Trophoblast cell (in vitro differentiated cells and primary cell): Measurements from ENCODE around the gene MTA3.

Experiments used
- DNase-seq, 2 donors: peaks; one replicate each; pipeline ENCODE4 v3.0.0-alpha.2; 2016
- H2AFZ ChIP-seq: 2 replicates; pipeline ENCODE4 v1.6.1; 2013; ENCODE audit warnings: low read length, moderate library complexity, mild to moderate bottlenecking; ENCODE audit not compliant: insufficient read depth, poor library complexity
- H2AK5ac ChIP-seq: 2 replicates; pipeline ENCODE4 v1.6.1; 2013; ENCODE audit warnings: mild to moderate bottlenecking, low read length
- H2BK120ac ChIP-seq: 2 replicates; pipeline ENCODE4 v1.6.1; 2013; ENCODE audit warnings: low read length, mild to moderate bottlenecking, moderate library complexity; ENCODE audit not compliant: insufficient read depth, poor library complexity
- H2BK12ac ChIP-seq: 2 replicates; pipeline ENCODE4 v1.6.1; 2013; ENCODE audit warnings: mild to moderate bottlenecking, low read length, moderate library complexity
- H2BK5ac ChIP-seq: 2 replicates; pipeline ENCODE4 v1.6.1; 2013; ENCODE audit warnings: low read length, low read depth, moderate library complexity, mild to moderate bottlenecking; ENCODE audit not compliant: poor library complexity
- H3K14ac ChIP-seq: 2 replicates; pipeline ENCODE4 v1.6.1; 2013; ENCODE audit warnings: mild to moderate bottlenecking, low read length
- H3K18ac ChIP-seq: 2 replicates; pipeline ENCODE4 v1.6.1; 2013; ENCODE audit warnings: mild to moderate bottlenecking, low read length
- H3K23ac ChIP-seq: 2 replicates; pipeline ENCODE4 v1.6.1; 2013; ENCODE audit warnings: low read length
- H3K27ac ChIP-seq: 2 replicates; pipeline ENCODE4 v1.5.1; 2013; ENCODE audit warnings: low read depth, mild to moderate bottlenecking, inconsistent platforms, low read length, moderate library complexity
- H3K27me3 ChIP-seq: 2 replicates; pipeline ENCODE4 v1.6.1; 2013; ENCODE audit warnings: inconsistent platforms, mild to moderate bottlenecking, low read length, moderate library complexity; ENCODE audit not compliant: insufficient read depth
- H3K36me3 ChIP-seq, 2 experiments: 1 replicate in 1 of 2; 2 replicates in 1 of 2; pipeline ENCODE4 v1.6.1; 2013; ENCODE audit warnings: low read length in 2 of 2, mild to moderate bottlenecking in 2 of 2, moderate library complexity in 1 of 2; ENCODE audit not compliant: insufficient read depth in 2 of 2, control insufficient read depth in 1 of 2
- H3K4ac ChIP-seq: 2 replicates; pipeline ENCODE4 v1.6.1; 2013; ENCODE audit warnings: low read depth, mild to moderate bottlenecking, low read length, moderate library complexity
- H3K4me1 ChIP-seq, 2 experiments: 1 replicate in 1 of 2; 2 replicates in 1 of 2; pipeline ENCODE4 v1.6.1; 2013; ENCODE audit warnings: low read length in 2 of 2, mild to moderate bottlenecking in 2 of 2, moderate library complexity in 1 of 2; ENCODE audit not compliant: insufficient read depth in 2 of 2, control insufficient read depth in 1 of 2
- H3K4me2 ChIP-seq: 2 replicates; pipeline ENCODE4 v1.6.1; 2013; ENCODE audit warnings: inconsistent platforms, mild to moderate bottlenecking, low read length, moderate library complexity
- H3K4me3 ChIP-seq: 2 replicates; pipeline ENCODE4 v1.5.1; 2013; ENCODE audit warnings: mild to moderate bottlenecking, low read depth, low read length, inconsistent platforms
- H3K79me1 ChIP-seq: one replicate; pipeline ENCODE4 v1.6.1; 2013; ENCODE audit warnings: low read length
- H3K79me2 ChIP-seq: 2 replicates; pipeline ENCODE4 v1.6.1; 2013; ENCODE audit warnings: low read length, mild to moderate bottlenecking; ENCODE audit not compliant: control insufficient read depth, insufficient read depth, poor library complexity
- H3K9ac ChIP-seq: 2 replicates; pipeline ENCODE4 v1.6.1; 2013; ENCODE audit warnings: mild to moderate bottlenecking, low read length
- H3K9me3 ChIP-seq: 2 replicates; pipeline ENCODE4 v1.6.1; 2013; ENCODE audit warnings: low read depth, mild to moderate bottlenecking, control low read depth, inconsistent platforms, low read length; ENCODE audit not compliant: insufficient read depth
- H4K12ac ChIP-seq: 2 replicates; pipeline ENCODE4 v1.6.1; 2013; ENCODE audit warnings: low read depth, mild to moderate bottlenecking, low read length, moderate library complexity
- H4K8ac ChIP-seq: 2 replicates; pipeline ENCODE4 v1.6.1; 2013; ENCODE audit warnings: low read depth, mild to moderate bottlenecking, low read length, moderate library complexity
- H4K91ac ChIP-seq: one replicate; pipeline ENCODE4 v1.6.1; 2013; ENCODE audit warnings: low read depth, mild to moderate bottlenecking, low read length, moderate library complexity
- WGBS: extraction: QIAGEN DNeasy Blood & Tissue Kit; methylation state at CpG from one replicate; pipeline ENCODE4 v1.1.7; 2013; ENCODE audit warnings: missing lambda C conversion rate; ENCODE audit not compliant: insufficient read length, insufficient coverage; ENCODE audit errors: extremely low coverage; 5-methylcytosine and 5-hydroxymethylcytosine counted together

MTA3 gene

DNA sequence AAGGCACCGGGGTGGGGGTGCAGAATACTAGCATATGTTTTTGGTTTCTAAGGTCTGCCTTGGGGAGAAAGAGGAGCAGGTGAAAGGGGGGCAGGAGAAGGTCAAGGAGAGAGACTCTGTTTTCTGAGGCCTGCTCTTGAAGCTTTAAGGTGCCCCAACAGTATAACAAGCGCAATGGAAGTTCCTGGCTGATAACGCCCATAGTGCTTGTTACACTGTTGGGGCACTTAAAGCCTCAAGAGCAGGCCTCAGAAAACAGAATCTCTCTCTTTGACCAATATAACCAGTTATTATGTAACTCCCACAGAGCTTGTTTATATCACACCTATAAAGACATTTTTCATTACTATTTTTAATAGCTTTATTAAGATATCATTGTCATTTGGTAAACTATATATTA, 179.0 kb downstream of the MTA3 start:
- no peak overlapping the region for H2BK5ac ChIP-seq
- H3K27ac ChIP-seq, result no peak overlapping the region
- no peak overlapping the region for H4K12ac ChIP-seq
- H3K23ac ChIP-seq, result no peak overlapping the region
- no peak overlapping the region for H4K8ac ChIP-seq
- H3K27me3 ChIP-seq, result no peaks in the 10 kb centered on the region
- no peak overlapping the region for H2AFZ ChIP-seq
- H3K36me3 ChIP-seq, result no peaks in the 10 kb centered on the region
- no peaks in the 10 kb centered on the region for H3K79me2 ChIP-seq
- no peak overlapping the region for H2BK120ac ChIP-seq
- no peak overlapping the region for H3K4me2 ChIP-seq
- H3K4me3 ChIP-seq, result no peak overlapping the region
- H4K91ac ChIP-seq, result no peak overlapping the region
- no peak overlapping the region for H3K4ac ChIP-seq
- no peaks in the 10 kb centered on the region for H3K4me1 ChIP-seq
- H2AK5ac ChIP-seq, result no peak overlapping the region
- no CpG with 5 or more reads among the region's 3 CpGs for WGBS
- H3K9ac ChIP-seq, result no peak overlapping the region
- no peak overlapping the region for H3K14ac ChIP-seq
- H3K18ac ChIP-seq, result no peak overlapping the region
- DNase-seq, result no peak
- H3K9me3 ChIP-seq, result no peaks in the 10 kb centered on the region
- H3K79me1 ChIP-seq, result no peaks in the 10 kb centered on the region
- H2BK12ac ChIP-seq, result no peak overlapping the region

- H3K9me3 ChIP-seq, result no peaks in the 10 kb centered on the region
Observed at GRCh38 chr2:42748840-42749239, 180.4 kb downstream of the MTA3 start.

GRCh38 chr2:42752314-42752713, 183.9 kb downstream of the MTA3 start:
- Histone ChIP-seq H3K4me2 (no peak overlapping the region), H4K8ac (no peak overlapping the region), H3K4ac (no peak overlapping the region), H2BK5ac (no peak overlapping the region), H2BK120ac (no peak overlapping the region), H3K27me3 (no peaks in the 10 kb centered on the region), H3K4me3 (no peak overlapping the region), H3K4me1 (peaks cover 9 to 15% of the 10 kb centered on the region in 2 experiments), H2AFZ (no peak overlapping the region), H3K23ac (no peak overlapping the region), H3K36me3 (no peaks in the 10 kb centered on the region), H3K27ac (no peak overlapping the region), H3K79me2 (no peaks in the 10 kb centered on the region), H4K91ac (no peak overlapping the region), H2AK5ac (no peak overlapping the region), H3K9me3 (no peaks in the 10 kb centered on the region), H4K12ac (no peak overlapping the region), H3K18ac (no peak overlapping the region), H2BK12ac (no peak overlapping the region), H3K79me1 (no peaks in the 10 kb centered on the region), H3K14ac (no peak overlapping the region), H3K9ac (no peak overlapping the region)
- peak in 1 of 2 donors; percentile 20 for DNase-seq
- WGBS, result no CpG with 5 or more reads among the region's 2 CpGs

More at GRCh38 chr2:42748840-42749239, 180.4 kb downstream of the MTA3 start:
- H3K4me1 ChIP-seq, result no peaks in the 10 kb centered on the region
- no peak overlapping the region for H3K4me3 ChIP-seq
- no peaks in the 10 kb centered on the region for H3K27me3 ChIP-seq
- DNase-seq, result no peak
- H4K8ac ChIP-seq, result no peak overlapping the region
- H2AK5ac ChIP-seq, result no peak overlapping the region
- H3K14ac ChIP-seq, result no peak overlapping the region
- no peak overlapping the region for H3K27ac ChIP-seq
- H3K9ac ChIP-seq, result no peak overlapping the region
- no peak overlapping the region for H3K4me2 ChIP-seq
- no peaks in the 10 kb centered on the region for H3K79me1 ChIP-seq
- H4K12ac ChIP-seq, result no peak overlapping the region
- no peak overlapping the region for H2BK12ac ChIP-seq
- no peaks in the 10 kb centered on the region for H3K36me3 ChIP-seq
- no peaks in the 10 kb centered on the region for H3K79me2 ChIP-seq
- H2BK120ac ChIP-seq, result no peak overlapping the region
- no peak overlapping the region for H3K18ac ChIP-seq
- no peak overlapping the region for H3K23ac ChIP-seq
- H3K4ac ChIP-seq, result no peak overlapping the region
- H2AFZ ChIP-seq, result no peak overlapping the region
- no CpG with 5 or more reads among the region's 4 CpGs for WGBS
- no peak overlapping the region for H2BK5ac ChIP-seq
- no peak overlapping the region for H4K91ac ChIP-seq

GRCh38 chr2:42752816-42753813, 184.7 kb downstream of the MTA3 start:
- Histone ChIP-seq H2BK12ac (no peak overlapping the region), H3K9ac (no peak overlapping the region), H3K9me3 (no peaks in the 10 kb centered on the region), H3K14ac (no peak overlapping the region), H4K12ac (no peak overlapping the region), H3K79me2 (no peaks in the 10 kb centered on the region), H3K79me1 (no peaks in the 10 kb centered on the region), H3K27ac (no peak overlapping the region), H3K23ac (no peak overlapping the region), H4K8ac (no peak overlapping the region), H3K36me3 (no peaks in the 10 kb centered on the region), H4K91ac (no peak overlapping the region), H2BK120ac (no peak overlapping the region), H2BK5ac (no peak overlapping the region), H3K4me1 (peaks cover 9 to 15% of the 10 kb centered on the region in 2 experiments), H2AFZ (no peak overlapping the region), H3K4ac (no peak overlapping the region), H2AK5ac (no peak overlapping the region), H3K4me3 (no peak overlapping the region), H3K4me2 (no peak overlapping the region), H3K27me3 (no peaks in the 10 kb centered on the region), H3K18ac (no peak overlapping the region)
- DNase-seq, result peak in 1 of 2 donors; percentile 2
- no CpG with 5 or more reads among the region's 24 CpGs for WGBS
